HG03354 (cell line): Measurements from ENCODE around the gene ACACA.

ENCODE experiments used
- ATAC-seq: cut with Tn5 transposase; IDR thresholded peaks from one replicate; pipeline ENCODE4 v1.9.1; 2021; ENCODE audit warnings: mild to moderate bottlenecking; ENCODE audit not compliant: unreplicated experiment, poor library complexity, severe bottlenecking

Gene ACACA

DNA sequence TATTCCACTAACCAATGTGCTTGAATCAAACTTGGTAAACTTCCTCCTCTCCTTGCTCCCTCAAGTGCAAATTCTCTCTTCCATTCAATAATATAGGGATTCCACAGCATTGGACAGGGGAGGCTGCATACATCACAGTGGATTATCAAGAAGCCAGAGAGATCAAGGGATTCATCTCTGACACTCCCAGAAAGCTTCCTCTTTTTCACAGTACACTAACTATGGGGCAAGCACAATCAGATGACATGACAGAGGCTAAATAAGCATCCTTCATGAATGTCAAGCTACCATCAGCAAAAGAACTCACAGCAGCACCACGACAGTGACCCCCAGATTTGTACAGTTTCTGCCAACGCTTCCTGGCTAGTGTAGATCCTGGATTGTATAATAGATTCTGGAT, 209.3 kb downstream of the ACACA start:
- ATAC-seq = no peak

DNA sequence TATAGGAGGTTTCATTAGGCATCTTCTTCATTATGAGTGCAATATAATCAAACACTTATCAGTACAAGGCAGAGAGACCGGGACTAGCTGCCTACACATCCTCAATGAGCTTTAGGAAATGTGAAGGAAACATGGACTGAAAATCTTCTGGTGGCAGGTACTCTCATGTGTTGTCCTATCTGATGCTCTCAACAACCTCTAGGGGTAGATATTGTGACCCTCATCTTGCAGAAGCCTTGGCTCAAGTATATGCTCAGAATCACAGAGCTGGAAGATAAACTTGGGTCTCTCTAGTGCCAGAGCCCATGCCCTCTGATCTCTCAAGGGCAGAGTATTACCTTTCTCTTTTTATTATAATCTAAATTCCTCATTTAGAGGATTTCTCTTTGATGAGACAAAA, 212.4 kb downstream of the ACACA start:
- ATAC-seq = no peak

DNA sequence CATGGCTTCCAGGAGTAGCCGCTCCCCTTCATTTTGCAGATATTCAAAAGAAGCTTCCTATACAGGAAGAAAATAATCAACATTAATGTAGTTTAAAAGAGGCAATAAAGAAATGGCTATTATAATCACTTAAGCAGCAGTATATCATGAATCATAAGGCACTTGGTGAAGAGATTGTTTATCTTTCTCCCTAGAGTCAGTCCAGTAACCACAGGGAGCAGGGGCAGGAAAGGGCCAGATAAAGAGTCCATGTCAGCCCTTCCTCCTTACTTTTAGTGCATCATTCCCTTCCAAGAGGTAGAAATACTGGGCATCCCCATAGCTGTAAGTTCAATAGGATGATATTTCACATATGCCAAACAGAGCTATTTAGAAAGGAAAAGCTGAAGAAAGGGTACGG, 215.4 kb downstream of the ACACA start:
- no peak for ATAC-seq

DNA sequence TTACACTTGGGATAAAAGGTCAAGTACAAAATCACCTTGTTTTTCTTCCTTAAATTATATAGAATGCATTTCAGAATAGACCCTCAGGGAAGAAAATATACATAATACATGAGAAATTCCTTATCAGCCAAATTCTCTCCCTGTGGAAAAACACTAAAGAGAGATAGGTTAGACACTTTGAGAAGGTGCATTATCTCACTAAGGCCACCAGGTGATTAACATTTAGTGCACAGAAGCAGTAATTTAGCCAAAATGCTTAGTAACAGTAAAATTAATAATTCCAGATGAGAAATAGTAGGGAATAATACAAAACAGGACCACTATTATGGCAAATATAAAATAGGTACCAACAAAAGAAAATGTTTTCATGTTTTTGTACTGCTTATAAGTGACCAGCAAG, 216.1 kb downstream of the ACACA start:
- no peak for ATAC-seq

DNA sequence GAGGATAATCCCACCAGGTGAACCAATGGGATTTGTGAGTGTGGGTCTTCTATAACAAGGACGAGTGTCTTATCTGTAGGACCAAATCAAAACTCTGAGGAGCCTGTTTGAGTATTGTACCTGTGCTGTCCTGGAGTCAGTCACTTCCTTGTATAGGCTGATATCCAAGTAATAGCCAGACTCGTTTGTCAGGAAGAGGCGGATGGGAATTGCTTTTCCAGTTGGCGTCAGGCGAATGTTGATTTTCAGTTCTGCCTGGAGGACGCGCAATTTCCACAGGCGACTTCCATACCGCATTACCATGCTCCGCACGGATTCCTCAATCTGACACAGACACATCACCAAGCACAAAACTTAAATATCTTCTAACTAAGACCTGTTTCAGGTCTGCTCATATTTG, 218.5 kb downstream of the ACACA start:
- no peak for ATAC-seq

DNA sequence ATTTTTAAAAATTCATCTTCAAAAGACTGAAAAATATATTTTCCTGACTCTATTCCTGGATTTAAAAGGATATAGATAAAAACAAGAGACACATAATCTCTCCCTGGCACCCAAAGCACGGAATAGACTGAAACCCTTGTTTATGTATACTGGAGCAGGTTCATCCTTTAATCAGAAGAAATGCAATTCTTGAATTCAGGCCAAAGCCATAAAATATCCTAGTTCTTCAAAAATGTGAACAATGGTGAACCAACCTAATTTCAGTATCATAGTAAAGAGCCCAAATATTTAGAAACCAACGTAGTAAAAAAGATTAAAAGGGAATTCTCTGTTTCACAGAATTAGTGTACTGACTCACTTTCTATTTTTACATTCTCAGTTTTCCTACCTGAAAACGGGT, 219.4 kb downstream of the ACACA start:
- no peak for ATAC-seq

DNA sequence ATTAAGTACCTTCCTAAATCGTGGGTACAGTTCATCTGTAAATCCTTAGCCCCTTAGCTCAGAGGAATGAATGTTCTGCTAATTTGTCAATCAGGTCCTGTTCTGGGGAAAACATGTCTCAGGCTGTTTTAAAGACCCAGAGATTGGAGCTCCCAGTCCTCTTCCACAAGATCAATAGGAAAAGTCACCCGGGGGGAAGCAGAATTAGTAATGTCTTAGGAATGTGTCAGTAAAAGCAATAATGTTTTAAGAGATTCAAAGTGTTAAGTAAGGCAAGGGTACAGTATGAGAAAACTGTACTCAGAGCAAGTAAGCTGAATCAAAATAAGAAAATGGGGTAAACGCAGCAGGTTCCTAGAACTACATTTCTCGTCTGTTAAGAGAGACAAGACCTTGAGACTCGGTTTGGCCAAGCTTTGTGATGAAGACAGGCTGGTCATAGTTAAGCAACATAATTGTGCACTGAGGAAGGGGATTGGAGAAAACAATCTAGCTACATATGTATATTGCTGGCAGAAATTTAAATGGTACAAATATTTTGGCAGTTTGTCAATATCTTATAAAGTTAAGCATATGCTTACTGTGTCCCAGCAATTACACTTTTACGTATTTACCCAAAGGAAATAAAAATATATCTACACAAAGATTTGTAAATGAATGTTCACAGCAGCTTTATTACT, 223.7 kb downstream of the ACACA start:
- no peak for ATAC-seq

DNA sequence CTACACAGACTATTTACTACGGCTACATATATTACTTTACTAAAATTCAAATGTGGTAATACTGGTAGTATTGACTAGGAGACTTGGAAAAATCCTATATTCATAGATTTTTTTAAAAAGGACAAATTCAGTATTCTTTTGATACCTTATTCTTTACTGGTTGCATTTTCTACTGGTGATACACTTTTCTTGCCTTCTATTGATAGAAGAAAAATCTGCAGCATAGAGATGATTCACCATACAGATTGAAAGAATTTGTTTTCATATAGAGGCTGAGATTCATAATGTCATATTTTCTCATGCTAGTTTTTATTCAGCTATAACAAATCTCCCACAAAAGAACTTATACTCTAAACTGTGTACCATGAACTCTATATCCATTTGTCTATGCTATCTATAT, 226.3 kb downstream of the ACACA start:
- no peak for ATAC-seq

DNA sequence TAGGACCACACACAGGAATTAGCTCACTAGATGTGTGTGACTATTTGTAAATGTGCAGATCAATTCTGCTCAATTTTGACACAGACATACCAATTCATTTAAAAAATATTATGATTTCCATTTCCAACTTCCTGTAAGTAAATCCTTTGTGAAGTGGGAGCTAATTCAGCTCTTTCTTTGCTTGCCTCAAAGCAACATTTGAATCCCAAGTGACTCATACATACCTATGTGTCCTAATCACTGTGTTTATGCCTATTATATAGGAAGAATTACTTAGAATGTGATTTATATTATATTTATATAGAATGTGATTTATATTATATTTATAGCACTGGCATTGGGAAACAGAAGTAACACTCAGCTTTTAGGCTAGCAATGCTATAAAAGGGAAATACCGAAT, 226.7 kb downstream of the ACACA start:
- ATAC-seq = no peak

DNA sequence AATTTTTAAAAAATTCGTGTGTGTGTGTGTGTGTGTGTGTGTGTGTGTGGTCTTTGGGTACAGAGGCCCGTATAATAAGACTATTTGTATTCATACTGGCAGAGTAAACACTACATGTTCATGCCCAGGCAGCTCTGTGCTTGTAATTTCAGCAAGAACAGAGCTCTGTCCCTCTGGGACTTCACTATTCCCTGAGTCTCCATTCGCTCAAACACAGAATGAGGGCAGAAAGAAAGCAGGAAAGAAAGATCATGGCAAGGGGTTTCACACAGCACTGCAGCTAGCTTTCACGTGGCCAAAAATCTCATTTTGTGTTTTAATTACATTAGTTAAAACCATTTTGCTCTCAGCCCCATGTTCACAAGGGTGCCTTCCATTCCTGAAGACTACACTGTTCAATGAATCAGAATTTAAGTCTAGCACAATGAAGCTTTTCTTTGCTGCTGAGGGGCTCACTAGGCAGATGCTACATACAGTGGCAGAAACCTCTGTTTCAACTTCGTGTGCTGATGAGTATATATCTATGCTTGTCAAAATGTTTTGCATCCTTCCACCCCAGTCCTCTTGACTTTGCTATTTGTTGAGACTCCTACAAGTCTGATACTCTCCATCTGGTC, 229.3 kb downstream of the ACACA start:
- ATAC-seq = no peak

DNA sequence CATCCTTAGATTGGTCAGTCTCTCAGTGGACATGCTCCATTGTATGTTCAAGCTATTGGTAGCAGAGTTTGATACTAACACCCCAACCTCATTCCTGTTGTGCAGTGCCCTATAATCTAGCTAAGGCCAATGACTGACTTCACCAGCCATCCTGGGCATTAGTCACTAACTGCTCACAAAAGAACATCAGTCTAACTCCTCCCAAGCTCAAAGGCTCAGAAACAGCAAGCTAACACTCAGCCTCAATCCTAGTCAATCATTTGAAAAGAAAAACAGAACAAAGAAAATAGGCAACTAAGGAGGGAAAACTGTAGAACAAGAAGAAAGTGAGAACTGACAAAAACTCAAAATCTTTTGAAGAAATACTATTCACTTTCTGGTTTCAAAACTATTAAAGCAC, 229.9 kb downstream of the ACACA start:
- no peak for ATAC-seq

DNA sequence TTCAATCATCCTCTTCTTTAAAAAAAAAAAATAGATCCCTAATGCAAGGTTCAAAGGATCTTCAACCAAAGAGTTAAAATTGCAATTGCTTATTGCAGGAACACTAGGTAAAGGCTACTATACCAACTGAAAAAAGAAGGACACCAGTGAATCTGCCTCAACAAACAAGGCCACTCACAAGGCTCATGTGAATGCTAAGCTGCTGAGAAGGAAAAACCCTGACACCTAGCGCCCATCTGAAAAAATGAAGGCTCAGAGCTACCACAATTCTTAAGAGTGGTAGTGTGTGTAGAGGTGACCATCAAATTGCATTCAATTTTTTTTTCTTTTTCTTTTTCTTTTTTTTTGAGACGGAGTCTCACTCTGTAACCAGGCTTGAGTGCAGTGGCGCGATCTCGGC, 232.4 kb downstream of the ACACA start:
- ATAC-seq = no peak

DNA sequence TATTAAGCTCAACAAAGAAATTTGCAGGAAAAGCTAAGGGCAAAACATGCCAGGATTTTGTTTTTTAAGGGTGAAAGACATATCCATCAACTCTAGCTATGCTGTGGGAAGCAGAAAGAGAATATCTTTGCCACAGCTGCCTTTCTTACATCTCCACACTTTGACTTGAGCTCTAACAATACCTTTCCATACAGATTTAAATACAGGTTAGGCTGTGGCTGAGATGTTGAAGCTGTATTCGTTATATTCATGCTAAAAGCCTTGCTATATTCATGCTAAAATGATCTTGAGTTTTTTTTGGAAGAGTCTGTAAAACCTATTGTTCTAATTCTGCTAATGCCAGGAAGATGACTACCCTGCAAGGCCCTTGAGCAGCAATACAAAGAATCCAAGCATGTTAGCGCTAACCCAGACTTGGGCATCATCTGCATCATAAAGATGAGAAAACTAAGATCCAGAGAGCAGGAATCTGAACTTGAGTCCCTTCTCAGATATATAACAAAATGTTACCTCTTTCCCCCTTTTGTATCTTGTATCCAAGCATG, 235.7 kb downstream of the ACACA start:
- no peak for ATAC-seq

DNA sequence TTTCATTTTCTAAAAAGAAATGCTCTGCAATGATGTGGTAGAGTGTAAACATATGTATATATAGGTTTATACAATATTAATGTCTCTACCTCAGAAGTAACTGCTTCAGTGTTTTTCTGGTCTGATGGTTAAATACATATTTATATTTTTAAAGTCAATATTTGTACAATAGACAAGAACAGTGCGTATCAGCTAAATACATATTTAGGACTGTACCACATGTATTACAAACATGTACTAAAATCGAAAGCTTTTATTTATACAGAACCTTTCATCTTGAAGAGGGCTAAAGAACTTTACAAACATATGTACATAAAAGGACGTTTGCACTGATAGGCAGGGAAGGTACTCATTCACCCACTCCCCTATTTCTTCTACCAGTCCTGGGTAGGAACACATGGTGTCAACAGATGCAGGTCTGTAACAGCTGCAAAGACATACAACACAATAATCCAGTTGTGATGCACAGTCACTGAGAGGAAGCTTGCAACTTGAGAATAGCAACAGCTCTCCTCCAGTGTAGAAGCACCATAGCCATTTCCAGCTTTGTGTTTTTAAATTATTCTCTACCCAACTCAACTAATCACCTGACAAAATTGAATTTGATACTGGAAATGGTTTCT, 237.8 kb downstream of the ACACA start:
- ATAC-seq = no peak

DNA sequence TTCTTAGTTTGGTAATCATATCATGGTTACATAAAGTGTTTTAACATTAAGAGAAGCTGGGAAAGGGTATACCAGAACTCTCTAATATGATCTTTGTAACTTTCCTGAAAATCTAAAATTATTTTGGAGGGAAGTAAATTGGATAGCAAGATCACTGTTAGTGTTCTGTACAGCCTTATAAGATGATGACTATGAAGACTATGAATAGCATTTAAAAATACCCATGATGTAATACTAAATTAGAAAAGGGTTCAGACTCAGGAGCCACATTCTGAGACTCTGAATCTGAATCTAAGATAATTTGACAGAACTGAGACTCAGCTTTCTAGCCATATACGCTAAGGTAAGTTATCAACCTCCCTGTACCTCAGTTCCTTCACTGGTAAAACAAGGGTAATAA, 238.9 kb downstream of the ACACA start:
- ATAC-seq = no peak

DNA sequence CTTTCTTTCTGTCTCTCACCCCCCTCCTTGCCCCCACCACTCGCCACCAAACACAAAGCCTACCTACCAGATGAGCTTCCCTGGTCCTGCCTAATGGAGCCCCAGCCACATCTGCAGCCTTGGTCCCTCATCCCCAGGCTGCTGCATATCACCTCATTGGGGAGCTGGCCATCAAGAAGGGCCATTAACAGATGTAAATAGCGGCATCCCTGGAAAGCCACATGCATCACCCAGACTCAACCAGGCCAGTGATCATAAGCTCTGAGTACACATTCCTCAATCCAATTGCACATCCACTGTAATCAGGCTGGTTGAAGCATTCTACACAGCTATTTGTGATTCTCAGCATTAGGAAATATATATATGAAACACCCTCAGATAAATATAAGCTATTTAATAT, 242.6 kb downstream of the ACACA start:
- no peak for ATAC-seq

DNA sequence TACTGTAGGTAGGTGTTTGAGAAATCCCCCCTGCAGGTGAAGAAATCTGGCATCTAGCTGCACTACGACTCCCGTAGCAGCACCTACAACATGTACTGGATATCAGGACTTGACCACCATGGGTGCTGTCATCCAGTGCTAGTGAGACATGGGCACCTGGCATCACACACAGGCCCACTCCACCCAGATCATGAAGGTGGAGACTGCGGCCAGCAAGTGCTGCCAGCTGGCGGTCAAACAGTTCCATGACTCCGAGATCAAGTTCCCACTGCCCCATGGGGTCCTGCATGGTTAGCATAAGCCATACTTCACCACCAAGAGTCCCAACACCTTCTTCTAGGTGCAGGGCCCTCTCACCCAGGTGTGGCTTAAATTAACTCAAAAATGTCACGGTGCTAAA, 243.8 kb downstream of the ACACA start:
- no peak for ATAC-seq

DNA sequence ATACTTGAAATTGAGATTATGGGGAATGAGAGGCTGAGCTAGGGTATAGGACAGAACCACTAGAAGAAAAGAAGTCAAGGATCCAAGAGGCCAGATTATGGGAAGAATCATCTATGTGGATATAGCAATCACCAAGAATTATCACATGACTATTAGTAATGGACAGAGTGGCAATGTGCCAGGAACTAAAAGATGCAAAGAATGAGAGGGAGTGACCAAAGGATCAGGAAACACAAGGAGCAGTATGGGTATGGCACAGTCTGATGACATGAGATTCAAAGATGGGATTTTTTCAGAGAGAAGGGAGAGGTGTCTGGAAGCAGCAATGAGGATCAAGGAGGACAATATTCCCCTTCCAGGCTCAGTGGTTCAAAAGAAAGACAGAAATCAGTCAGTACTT, 245.7 kb downstream of the ACACA start:
- ATAC-seq = no peak

DNA sequence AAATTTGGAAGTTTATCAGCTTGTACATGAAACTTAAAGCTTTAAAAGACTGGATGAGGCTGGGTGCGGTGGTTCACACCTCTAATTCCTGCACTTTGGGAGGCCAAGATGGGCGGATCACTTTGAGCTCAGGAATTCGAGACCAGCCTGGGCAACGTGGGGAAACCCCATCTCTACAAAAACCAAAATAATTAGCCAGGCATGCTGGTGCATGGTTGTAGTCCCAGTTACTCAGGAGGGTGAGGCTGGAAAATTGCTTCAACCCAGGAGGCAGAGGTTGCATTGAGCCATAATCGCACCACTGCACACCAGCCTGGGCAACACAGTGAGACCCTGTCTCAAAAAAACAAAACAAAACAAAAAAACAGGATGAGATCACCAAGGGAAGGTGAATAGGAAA, 248.3 kb downstream of the ACACA start:
- ATAC-seq = no peak

DNA sequence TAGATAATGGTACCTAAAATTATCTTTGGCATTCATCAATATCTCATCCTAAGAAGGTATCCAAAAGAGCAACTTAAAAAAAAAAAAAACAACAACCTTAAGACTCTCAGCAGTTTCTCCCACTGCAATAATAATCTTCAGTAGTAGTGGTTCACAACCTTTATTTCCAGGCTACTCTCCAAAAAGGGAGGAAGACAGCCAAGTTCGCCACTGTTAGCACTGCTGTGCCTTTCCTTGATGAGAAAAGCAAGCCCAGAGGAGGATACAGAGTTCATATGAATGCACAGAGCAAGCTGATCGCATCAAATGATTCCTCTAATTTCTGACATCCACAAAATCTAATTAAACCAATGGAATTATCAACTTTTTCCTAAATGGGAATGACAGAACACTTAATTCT, 258.5 kb downstream of the ACACA start:
- no peak for ATAC-seq

DNA sequence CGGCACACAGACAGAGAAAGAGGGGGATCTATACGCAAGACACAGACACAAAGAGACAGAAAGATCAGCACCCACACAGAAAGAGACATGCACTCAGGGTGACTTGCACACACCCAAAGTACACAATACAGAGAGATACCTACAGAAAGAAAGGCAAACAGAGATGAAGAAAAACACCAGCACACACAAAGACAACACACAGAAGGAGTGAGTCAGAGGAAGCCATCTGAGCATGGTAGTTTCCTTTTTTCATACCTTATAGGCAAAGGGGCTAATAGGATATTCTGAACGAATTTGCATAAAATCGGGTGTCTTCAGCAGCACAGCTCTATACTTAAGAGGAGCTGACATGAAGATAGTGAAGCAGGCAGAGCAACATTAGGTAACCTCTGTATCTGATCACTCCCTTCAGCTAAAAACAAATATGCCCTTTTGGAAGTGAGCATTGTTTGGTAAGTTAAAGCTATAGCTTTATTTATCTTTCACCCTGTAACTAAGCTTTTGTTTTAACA, 259.3 kb downstream of the ACACA start:
- peak; percentile 73 for ATAC-seq
